Neural progenitor cell (in vitro differentiated cells): ENCODE results near the gene KLHDC7B. TPM values are rescaled to one million over a fixed set of nuclear protein-coding genes. Genes with fewer than 3 reads are reported as not detected.

Experiments
- DNase-seq: peaks from one replicate; pipeline ENCODE4 v3.0.0-alpha.2; 2016; ENCODE audit warnings: low spot score
- H2AFZ ChIP-seq: fragments of 200-600 bp; sonication (generic); replicated peaks from 2 replicates; pipeline ENCODE4 v1.6.1; 2016; ENCODE audit warnings: antibody characterized with exemption
- H3F3A ChIP-seq: fragments of 200-600 bp; sonication (generic); 2 replicates; pipeline ENCODE4 v1.6.1; 2016; ENCODE audit warnings: antibody characterized with exemption, low read depth
- H3K27ac ChIP-seq: fragments of 200-600 bp; sonication (generic); 2 replicates; pipeline ENCODE4 v1.5.1; 2016; ENCODE audit warnings: mild to moderate bottlenecking
- H3K27me3 ChIP-seq: fragments of 200-600 bp; sonication (generic); 2 replicates; pipeline ENCODE4 v1.6.1; 2016; ENCODE audit warnings: mild to moderate bottlenecking, moderate library complexity
- H3K36me3 ChIP-seq: fragments of 200-600 bp; sonication (generic); 2 replicates; pipeline ENCODE4 v1.5.1; 2016
- H3K4me1 ChIP-seq: fragments of 200-600 bp; sonication (generic); 2 replicates; pipeline ENCODE4 v1.6.1; 2016; ENCODE audit warnings: mixed run types
- H3K4me2 ChIP-seq: fragments of 200-600 bp; sonication (generic); 2 replicates; pipeline ENCODE4 v1.6.1; 2016
- H3K4me3 ChIP-seq: fragments of 200-600 bp; sonication (generic); 2 replicates; pipeline ENCODE4 v1.5.1; 2016
- H3K79me2 ChIP-seq: fragments of 200-600 bp; sonication (generic); 2 replicates; pipeline ENCODE4 v1.6.1; 2016; ENCODE audit warnings: low read depth
- H3K9ac ChIP-seq: fragments of 200-600 bp; sonication (generic); 2 replicates; pipeline ENCODE4 v1.6.1; 2016
- H3K9me3 ChIP-seq: fragments of 200-600 bp; sonication (generic); 2 replicates; pipeline ENCODE4 v1.5.1; 2016; ENCODE audit warnings: low read depth
- H4K20me1 ChIP-seq: fragments of 200-600 bp; sonication (generic); 2 replicates; pipeline ENCODE4 v1.6.1; 2016; ENCODE audit warnings: low read depth
- H3K27ac Mint-ChIP-seq: 3 replicates; pipeline ENCODE4 v1.8.0; 2021; ENCODE audit warnings: mixed read lengths
- H3K27me3 Mint-ChIP-seq: 2 replicates; pipeline ENCODE4 v1.8.0; 2022; ENCODE audit warnings: low read depth, mild to moderate bottlenecking, inconsistent platforms, moderate library complexity, mixed read lengths; ENCODE audit not compliant: insufficient read depth
- H3K36me3 Mint-ChIP-seq: 3 replicates; pipeline ENCODE4 v1.8.0; 2021; ENCODE audit warnings: mixed read lengths
- H3K4me1 Mint-ChIP-seq: 3 replicates; pipeline ENCODE4 v1.8.0; 2021; ENCODE audit warnings: mixed read lengths
- H3K4me3 Mint-ChIP-seq: 3 replicates; pipeline ENCODE4 v1.8.0; 2021; ENCODE audit warnings: mild to moderate bottlenecking, moderate library complexity, mixed read lengths
- H3K9me3 Mint-ChIP-seq: 3 replicates; pipeline ENCODE4 v1.8.0; 2020; ENCODE audit warnings: mixed read lengths
- CTCF ChIP-seq: fragments of 200-600 bp; sonication (generic); IDR thresholded peaks from 2 replicates; pipeline ENCODE4 v1.5.1; 2017; ENCODE audit warnings: antibody characterized with exemption, mild to moderate bottlenecking
- EZH2 ChIP-seq: fragments of 200-600 bp; sonication (generic); IDR thresholded peaks from 2 replicates; pipeline ENCODE4 v1.6.1; 2017; ENCODE audit warnings: antibody characterized with exemption, mild to moderate bottlenecking, moderate library complexity
- EZH2phosphoT487 ChIP-seq: fragments of 200-600 bp; sonication (generic); IDR thresholded peaks from 2 replicates; pipeline ENCODE4 v1.6.1; 2017; ENCODE audit warnings: antibody characterized with exemption
- total RNA-seq: library from RNA; depleted of rRNA; stranded (reverse); fragments of >200 nt; gene quantifications from 2 replicates; pipeline ENCODE4 v1.2.3, GENCODE V29; 2015; ENCODE audit warnings: low replicate concordance

Gene KLHDC7B
- total RNA-seq, 1 donor from 2014 or later, result not detected

- peak; percentile 99 for DNase-seq
- Mint-ChIP-seq H3K27ac (peak within 1 kb of the TSS; percentile 91), H3K9me3 (no peaks in the 10 kb centered on the region), H3K4me3 (peak within 1 kb of the TSS; percentile 97), H3K36me3 (peaks cover 4% of the 10 kb centered on the region), H3K27me3 (peaks cover 3% of the 10 kb centered on the region), H3K4me1 (peaks cover 11% of the 10 kb centered on the region)
- Histone ChIP-seq H3K36me3 (no peaks in the 10 kb centered on the region), H3K79me2 (peaks cover 53% of the 10 kb centered on the region), H3F3A (peaks cover 6% of the 10 kb centered on the region), H4K20me1 (peaks cover 31% of the 10 kb centered on the region), H3K9ac (peak within 1 kb of the TSS; percentile 73), H2AFZ (peak within 1 kb of the TSS; percentile 84), H3K9me3 (no peaks in the 10 kb centered on the region), H3K27ac (peak within 1 kb of the TSS; percentile 61), H3K4me2 (peak within 1 kb of the TSS; percentile 98), H3K4me1 (peaks cover 16% of the 10 kb centered on the region), H3K4me3 (peak within 1 kb of the TSS; percentile 75), H3K27me3 (no peaks in the 10 kb centered on the region)
- TF ChIP-seq EZH2 (no peak), EZH2phosphoT487 (no peak)
Measured at GRCh38 chr22:50507991-50508884, 37.5 kb upstream of the KLHDC7B start, which contains the start of gene NCAPH2. Gene NCAPH2 (plus strand): TSS chr22:50508224. CDS start chr22:50508338, 114 bp downstream.

GRCh38 chr22:50508897-50509296 lies 36.8 kb upstream of the KLHDC7B start:
- Histone ChIP-seq H3K27ac (no peak overlapping the region), H3F3A (peaks cover 6% of the 10 kb centered on the region), H3K4me2 (peak overlapping the region; percentile 84), H3K9me3 (no peaks in the 10 kb centered on the region), H3K79me2 (peaks cover 60% of the 10 kb centered on the region), H3K36me3 (no peaks in the 10 kb centered on the region), H3K4me1 (peaks cover 16% of the 10 kb centered on the region), H3K9ac (peak overlapping the region; percentile 73), H3K4me3 (peak overlapping the region; percentile 75), H2AFZ (no peak overlapping the region), H4K20me1 (peaks cover 37% of the 10 kb centered on the region), H3K27me3 (no peaks in the 10 kb centered on the region)
- peaks cover 3% of the 10 kb centered on the region for H3K27me3 Mint-ChIP-seq
- DNase-seq, result no peak
- H3K9me3 Mint-ChIP-seq, result no peaks in the 10 kb centered on the region
- TF ChIP-seq EZH2phosphoT487, result no peak
- TF ChIP-seq EZH2, result no peak
- TF ChIP-seq CTCF, result no peak
- peaks cover 4% of the 10 kb centered on the region for H3K36me3 Mint-ChIP-seq
- H3K27ac Mint-ChIP-seq, result peak overlapping the region; percentile 75
- H3K4me1 Mint-ChIP-seq, result peaks cover 11% of the 10 kb centered on the region
- H3K4me3 Mint-ChIP-seq, result peak overlapping the region; percentile 94

- Mint-ChIP-seq H3K36me3 (peaks cover 15% of the 10 kb centered on the region), H3K27ac (no peak overlapping the region), H3K4me3 (no peak overlapping the region), H3K9me3 (no peaks in the 10 kb centered on the region), H3K27me3 (peaks cover 7% of the 10 kb centered on the region), H3K4me1 (peaks cover 11% of the 10 kb centered on the region)
- Histone ChIP-seq H3K4me1 (peaks cover 9% of the 10 kb centered on the region), H3K27ac (no peak overlapping the region), H3F3A (peaks cover 6% of the 10 kb centered on the region), H2AFZ (no peak overlapping the region), H3K79me2 (peaks cover 85% of the 10 kb centered on the region), H3K4me2 (no peak overlapping the region), H3K9me3 (no peaks in the 10 kb centered on the region), H3K36me3 (no peaks in the 10 kb centered on the region), H4K20me1 (peaks cover 26% of the 10 kb centered on the region), H3K4me3 (no peak overlapping the region), H3K9ac (no peak overlapping the region), H3K27me3 (no peaks in the 10 kb centered on the region)
- no peak for DNase-seq
- TF ChIP-seq EZH2, result no peak
- no peak for TF ChIP-seq EZH2phosphoT487
- no peak for TF ChIP-seq CTCF
Measured at GRCh38 chr22:50513175-50513574, 32.5 kb upstream of the KLHDC7B start.

- H3K9me3 Mint-ChIP-seq, result no peaks in the 10 kb centered on the region
- no peak for DNase-seq
- H3K4me3 ChIP-seq, result no peak overlapping the region
- no peaks in the 10 kb centered on the region for H3K36me3 ChIP-seq
- no peak overlapping the region for H3K4me2 ChIP-seq
- H3K27me3 ChIP-seq, result no peaks in the 10 kb centered on the region
- H3K9ac ChIP-seq, result no peak overlapping the region
- H3K4me3 Mint-ChIP-seq, result no peak overlapping the region
- peaks cover 13% of the 10 kb centered on the region for H4K20me1 ChIP-seq
- H3K9me3 ChIP-seq, result no peaks in the 10 kb centered on the region
- no peaks in the 10 kb centered on the region for H3K4me1 ChIP-seq
- peaks cover 7% of the 10 kb centered on the region for H3K27me3 Mint-ChIP-seq
- H3K36me3 Mint-ChIP-seq, result peaks cover 19% of the 10 kb centered on the region
- no peaks in the 10 kb centered on the region for H3F3A ChIP-seq
- H3K4me1 Mint-ChIP-seq, result no peaks in the 10 kb centered on the region
- H3K27ac Mint-ChIP-seq, result no peak overlapping the region
- TF ChIP-seq CTCF (no peak), EZH2 (no peak), EZH2phosphoT487 (no peak)
- H3K27ac ChIP-seq, result no peak overlapping the region
- no peak overlapping the region for H2AFZ ChIP-seq
- peaks cover 57% of the 10 kb centered on the region for H3K79me2 ChIP-seq
Measured at GRCh38 chr22:50516068-50516467, 29.6 kb upstream of the KLHDC7B start.
